ENCODE measurements around the gene USP35. TPM values are rescaled to one million over a fixed set of nuclear protein-coding genes. Genes with fewer than 3 reads are reported as not detected.

The USP35 gene
- total RNA-seq, 2 donors from 2014 or later: 8.6 to 11.2 TPM

- no peak for DNase-seq
- Histone ChIP-seq H3K4me1 (ENCODE audit: control insufficient read depth, insufficient read depth, low read length) (no peaks in the 10 kb centered on the region), H3K27ac (ENCODE audit: low read depth, low read length) (no peak overlapping the region), H3K9ac (ENCODE audit: extremely low read depth, low read length, poor library complexity, severe bottlenecking) (no peak overlapping the region), H3K4me3 (ENCODE audit: low read length) (no peak overlapping the region), H3K27me3 (ENCODE audit: control insufficient read depth, insufficient read depth, low read length, poor library complexity, severe bottlenecking) (no peaks in the 10 kb centered on the region), H3K36me3 (ENCODE audit: control insufficient read depth, insufficient read depth, low read length) (peaks cover 56% of the 10 kb centered on the region), H3K9me3 (ENCODE audit: control insufficient read depth, low read length) (no peaks in the 10 kb centered on the region)
- peaks cover 9% of the 10 kb centered on the region for H3K4me1 Mint-ChIP-seq
- no peak overlapping the region for H3K27ac Mint-ChIP-seq
- no peak for TF ChIP-seq CTCF (conservative IDR thresholded peaks at IDR 0.05)
- H3K9me3 Mint-ChIP-seq: no peaks in the 10 kb centered on the region
- H3K36me3 Mint-ChIP-seq (ENCODE audit: low read depth): peaks cover 24% of the 10 kb centered on the region
- no peak overlapping the region for H3K4me3 Mint-ChIP-seq
- H3K27me3 Mint-ChIP-seq (ENCODE audit: insufficient read depth): no peaks in the 10 kb centered on the region
- WGBS, 2 experiments (ENCODE audit: insufficient coverage in 1 of 2, insufficient read length in 1 of 2): 93 to 96% methylated on average over 10 to 12 of the region's 12 CpGs
Observed at GRCh38 chr11:78226684-78227680, 38.3 kb downstream of the USP35 start.

- Mint-ChIP-seq H3K27ac (no peak overlapping the region), H3K4me3 (no peak overlapping the region), H3K36me3 (ENCODE audit: low read depth) (peaks cover 21% of the 10 kb centered on the region), H3K4me1 (peaks cover 9% of the 10 kb centered on the region), H3K9me3 (no peaks in the 10 kb centered on the region), H3K27me3 (ENCODE audit: insufficient read depth) (no peaks in the 10 kb centered on the region)
- H3K9ac ChIP-seq (ENCODE audit: extremely low read depth, low read length, poor library complexity, severe bottlenecking): no peak overlapping the region
- H3K4me3 ChIP-seq (ENCODE audit: low read length): no peak overlapping the region
- H3K27ac ChIP-seq (ENCODE audit: low read depth, low read length): no peak overlapping the region
- H3K36me3 ChIP-seq (ENCODE audit: control insufficient read depth, insufficient read depth, low read length): peaks cover 58% of the 10 kb centered on the region
- no peaks in the 10 kb centered on the region for H3K9me3 ChIP-seq (ENCODE audit: control insufficient read depth, low read length)
- TF ChIP-seq CTCF (conservative IDR thresholded peaks at IDR 0.05): no peak
- no peak for DNase-seq
- no peaks in the 10 kb centered on the region for H3K4me1 ChIP-seq (ENCODE audit: control insufficient read depth, insufficient read depth, low read length)
- WGBS, 2 experiments (ENCODE audit: insufficient coverage in 1 of 2, insufficient read length in 1 of 2): 93 to 96% methylated on average over 3 to 4 of the region's 4 CpGs
- no peaks in the 10 kb centered on the region for H3K27me3 ChIP-seq (ENCODE audit: control insufficient read depth, insufficient read depth, low read length, poor library complexity, severe bottlenecking)
Observed at GRCh38 chr11:78227921-78228320, 39.2 kb downstream of the USP35 start.

DNA sequence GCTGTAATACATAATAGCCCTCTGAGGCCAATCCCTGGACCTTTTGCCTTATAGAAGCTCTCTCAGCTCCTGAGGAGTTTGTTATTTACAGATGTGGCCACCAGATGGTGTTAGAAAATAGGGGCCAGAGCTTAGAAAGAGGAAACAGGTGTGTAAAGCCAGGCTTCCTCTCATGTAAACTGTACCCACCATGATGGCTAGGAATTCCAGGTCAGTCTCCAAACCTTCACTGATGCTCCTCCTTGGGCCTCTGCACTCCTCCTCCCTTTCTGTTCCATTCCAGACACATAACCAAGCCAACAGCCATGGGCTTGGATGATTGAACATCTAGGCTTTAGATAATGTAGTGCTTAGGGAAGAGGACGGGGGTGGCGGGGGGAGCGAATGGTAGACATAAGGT lies 39.7 kb downstream of the USP35 start:
- WGBS, 2 experiments (ENCODE audit: insufficient coverage in 1 of 2, insufficient read length in 1 of 2): 100% methylated on average over 2 to 3 of the region's 3 CpGs
- Mint-ChIP-seq H3K36me3 (ENCODE audit: low read depth) (peaks cover 20% of the 10 kb centered on the region), H3K27me3 (ENCODE audit: insufficient read depth) (no peaks in the 10 kb centered on the region), H3K9me3 (no peaks in the 10 kb centered on the region), H3K27ac (no peak overlapping the region), H3K4me3 (no peak overlapping the region), H3K4me1 (peaks cover 9% of the 10 kb centered on the region)
- H3K4me3 ChIP-seq (ENCODE audit: low read length): no peak overlapping the region
- DNase-seq: peak; percentile 72
- no peaks in the 10 kb centered on the region for H3K27me3 ChIP-seq (ENCODE audit: control insufficient read depth, insufficient read depth, low read length, poor library complexity, severe bottlenecking)
- H3K9me3 ChIP-seq (ENCODE audit: control insufficient read depth, low read length): no peaks in the 10 kb centered on the region
- H3K4me1 ChIP-seq (ENCODE audit: control insufficient read depth, insufficient read depth, low read length): no peaks in the 10 kb centered on the region
- H3K36me3 ChIP-seq (ENCODE audit: control insufficient read depth, insufficient read depth, low read length): peaks cover 53% of the 10 kb centered on the region
- TF ChIP-seq CTCF (conservative IDR thresholded peaks at IDR 0.05): peak; percentile 78
- H3K27ac ChIP-seq (ENCODE audit: low read depth, low read length): no peak overlapping the region
- H3K9ac ChIP-seq (ENCODE audit: extremely low read depth, low read length, poor library complexity, severe bottlenecking): no peak overlapping the region
